Testis (tissue), 2 donors: ENCODE measurements around the gene AIG1.

Experiments used
- CTCF ChIP-seq, 3 experiments: fragments of 450-650 bp in 2 of 3; fragments of 200-600 bp in 1 of 3; sonication (generic) in 1 of 3; IDR thresholded peaks; one replicate each; pipeline ENCODE4 v1.5.1; 2016 to 2019; ENCODE audit warnings: antibody characterized with exemption in 3 of 3, mild to moderate bottlenecking in 2 of 3, moderate library complexity in 1 of 3
- POLR2A ChIP-seq: fragments of 450-650 bp; IDR thresholded peaks from one replicate; pipeline ENCODE4 v1.6.1; 2017; ENCODE audit warnings: antibody characterized with exemption, mild to moderate bottlenecking, moderate library complexity

- no peak for TF ChIP-seq CTCF (IDR thresholded peaks at IDR 0.05)
- TF ChIP-seq POLR2A, result no peak
These were observed 229.5 kb downstream of the AIG1 start for GRCh38 chr6:143290206-143290605.
